OCI-LY1 (cell line): ENCODE measurements around the gene SNX32.
A peak's percentile ranks its signal among the peaks of the same experiment; 100 is the strongest.

Experiments
- H2AFZ ChIP-seq: fragments of 200-600 bp; sonication (generic), shearing (Covaris generic); 2 replicates; pipeline ENCODE4 v1.6.0; 2014; ENCODE audit warnings: antibody characterized with exemption, mild to moderate bottlenecking, low read length
- H3F3A ChIP-seq: fragments of 200-600 bp; sonication (generic), shearing (Covaris generic); 2 replicates; pipeline ENCODE4 v1.6.0; 2014; ENCODE audit warnings: mild to moderate bottlenecking, antibody characterized with exemption, low read length, moderate library complexity; ENCODE audit not compliant: insufficient read depth
- H3K27ac ChIP-seq: fragments of 200-600 bp; sonication (generic); 2 replicates; pipeline ENCODE4 v1.5.1; 2014; ENCODE audit warnings: low read length, mixed run types, mild to moderate bottlenecking, low read depth; ENCODE audit not compliant: poor library complexity, severe bottlenecking
- H3K27me3 ChIP-seq: fragments of 200-600 bp; sonication (generic); 2 replicates; pipeline ENCODE4 v1.6.0; 2014; ENCODE audit warnings: antibody characterized with exemption, mild to moderate bottlenecking, low read length, moderate library complexity; ENCODE audit not compliant: insufficient read depth
- H3K36me3 ChIP-seq: fragments of 200-600 bp; sonication (generic); 2 replicates; pipeline ENCODE4 v1.6.1; 2014; ENCODE audit warnings: mild to moderate bottlenecking, antibody characterized with exemption, low read length, moderate library complexity, mixed read lengths; ENCODE audit not compliant: insufficient read depth
- H3K4me1 ChIP-seq: fragments of 200-600 bp; sonication (generic); 2 replicates; pipeline ENCODE4 v1.5.1; 2014; ENCODE audit warnings: mild to moderate bottlenecking, low read length, moderate library complexity; ENCODE audit not compliant: insufficient read depth, severe bottlenecking
- H3K4me2 ChIP-seq: fragments of 200-600 bp; sonication (generic), shearing (Covaris generic); 2 replicates; pipeline ENCODE4 v1.6.1; 2014; ENCODE audit warnings: low read length
- H3K4me3 ChIP-seq: fragments of 200-600 bp; sonication (generic); 2 replicates; pipeline ENCODE4 v1.5.1; 2014; ENCODE audit warnings: low read length, low read depth, mild to moderate bottlenecking, mixed read lengths; ENCODE audit not compliant: poor library complexity, severe bottlenecking
- H3K79me2 ChIP-seq: fragments of 200-600 bp; shearing (Covaris generic); 2 replicates; pipeline ENCODE4 v1.6.1; 2016; ENCODE audit warnings: mixed run types, low read length, mixed read lengths; ENCODE audit not compliant: insufficient read depth
- H3K9ac ChIP-seq: fragments of 200-600 bp; sonication (generic), shearing (Covaris generic); 2 replicates; pipeline ENCODE4 v1.6.1; 2014; ENCODE audit warnings: mild to moderate bottlenecking, low read length, mixed read lengths
- H3K9me2 ChIP-seq: fragments of 200-600 bp; sonication (generic), shearing (Covaris generic); 2 replicates; pipeline ENCODE4 v1.6.1; 2014; ENCODE audit warnings: low read depth, mild to moderate bottlenecking, low read length, mixed read lengths
- H3K9me3 ChIP-seq: fragments of 200-600 bp; shearing (Covaris generic); 2 replicates; pipeline ENCODE4 v1.6.1; 2014; ENCODE audit warnings: low read length, mixed read lengths
- H4K20me1 ChIP-seq: fragments of 200-600 bp; sonication (generic), shearing (Covaris generic); 2 replicates; pipeline ENCODE4 v1.6.0; 2016; ENCODE audit warnings: mild to moderate bottlenecking, low read length; ENCODE audit not compliant: insufficient read depth
- CTCF ChIP-seq: fragments of 200-600 bp; sonication (generic), shearing (Covaris generic); IDR thresholded peaks from 2 replicates; pipeline ENCODE4 v1.5.1; 2017; ENCODE audit warnings: mild to moderate bottlenecking, antibody characterized with exemption, low read length, moderate library complexity, mixed read lengths
- EZH2 ChIP-seq: fragments of 200-600 bp; sonication (generic), shearing (Covaris generic); IDR thresholded peaks from 2 replicates; pipeline ENCODE4 v1.8.0; 2017; ENCODE audit warnings: borderline replicate concordance, mixed run types, mild to moderate bottlenecking, antibody characterized with exemption, low read length, moderate library complexity, mixed read lengths

The SNX32 gene

GRCh38 chr11:65814986-65815565 is 18.7 kb upstream of the SNX32 start:
- Histone ChIP-seq H3K27me3 (peaks cover 8% of the 10 kb centered on the region), H3K79me2 (no peaks in the 10 kb centered on the region), H4K20me1 (no peaks in the 10 kb centered on the region), H3F3A (no peaks in the 10 kb centered on the region), H3K9me3 (no peaks in the 10 kb centered on the region), H3K4me1 (peaks cover 7% of the 10 kb centered on the region), H3K36me3 (no peaks in the 10 kb centered on the region), H3K4me3 (no peak overlapping the region), H3K27ac (no peak overlapping the region), H3K4me2 (no peak overlapping the region), H3K9me2 (no peaks in the 10 kb centered on the region), H3K9ac (no peak overlapping the region), H2AFZ (no peak overlapping the region)
- TF ChIP-seq EZH2 (no peak), CTCF (no peak)

GRCh38 chr11:65816696-65817095 is 17.1 kb upstream of the SNX32 start:
- Histone ChIP-seq H3K4me2 (no peak overlapping the region), H3K27ac (no peak overlapping the region), H3K4me1 (peaks cover 7% of the 10 kb centered on the region), H4K20me1 (no peaks in the 10 kb centered on the region), H3F3A (no peaks in the 10 kb centered on the region), H3K36me3 (no peaks in the 10 kb centered on the region), H3K79me2 (no peaks in the 10 kb centered on the region), H3K9me3 (no peaks in the 10 kb centered on the region), H3K27me3 (peaks cover 15% of the 10 kb centered on the region), H3K9ac (no peak overlapping the region), H3K4me3 (no peak overlapping the region), H2AFZ (no peak overlapping the region), H3K9me2 (no peaks in the 10 kb centered on the region)
- TF ChIP-seq CTCF (no peak), EZH2 (no peak)

GRCh38 chr11:65817312-65817834 is 16.4 kb upstream of the SNX32 start:
- Histone ChIP-seq H3K36me3 (no peaks in the 10 kb centered on the region), H3K9me3 (no peaks in the 10 kb centered on the region), H3K79me2 (no peaks in the 10 kb centered on the region), H3K27me3 (peaks cover 9% of the 10 kb centered on the region), H3F3A (no peaks in the 10 kb centered on the region), H3K4me3 (peak overlapping the region; percentile 60), H3K4me2 (peak overlapping the region; percentile 68), H3K4me1 (peaks cover 7% of the 10 kb centered on the region), H2AFZ (peak overlapping the region; percentile 18; the same call in 1 of the 2 replicates), H3K9me2 (no peaks in the 10 kb centered on the region), H3K27ac (no peak overlapping the region), H3K9ac (peak overlapping the region; percentile 66), H4K20me1 (no peaks in the 10 kb centered on the region)
- TF ChIP-seq CTCF, result no peak
